Jurkat, Clone E6-1 (cell line): ENCODE data around the gene ZFHX2.

Experiments
- DNase-seq: peaks from one replicate; pipeline ENCODE4 v3.0.0-alpha.2; 2011; ENCODE audit warnings: low read depth, low spot score
- H3K4me3 ChIP-seq: 2 replicates; pipeline ENCODE4 v1.5.1; 2011; ENCODE audit warnings: mild to moderate bottlenecking, low read length, control low read depth, moderate library complexity

ZFHX2 gene

GRCh38 chr14:23486036-23486435 is 65.5 kb downstream of the ZFHX2 start:
- no peak for DNase-seq
- H3K4me3 ChIP-seq = no peak overlapping the region

DNA sequence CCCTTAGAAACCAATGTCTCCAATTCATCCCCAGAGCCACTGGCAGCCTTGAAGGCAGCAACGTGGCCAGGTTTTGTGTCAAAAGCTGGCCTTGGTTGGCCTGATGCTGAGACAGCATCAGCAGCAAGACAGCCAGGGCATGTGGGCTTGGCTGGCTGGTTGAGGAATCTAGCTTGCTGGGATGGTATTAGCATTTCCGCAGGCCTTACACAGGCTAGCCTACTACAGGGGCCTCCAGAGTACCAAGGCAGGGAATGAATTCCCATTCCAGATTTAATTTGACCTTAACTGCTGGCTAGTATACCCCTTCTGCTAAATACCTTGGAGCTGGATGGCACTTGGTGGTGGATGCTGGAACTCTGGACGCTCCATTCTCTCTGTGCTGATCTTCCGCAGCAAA is 66.2 kb downstream of the ZFHX2 start:
- no peak for DNase-seq
- no peak overlapping the region for H3K4me3 ChIP-seq

DNA sequence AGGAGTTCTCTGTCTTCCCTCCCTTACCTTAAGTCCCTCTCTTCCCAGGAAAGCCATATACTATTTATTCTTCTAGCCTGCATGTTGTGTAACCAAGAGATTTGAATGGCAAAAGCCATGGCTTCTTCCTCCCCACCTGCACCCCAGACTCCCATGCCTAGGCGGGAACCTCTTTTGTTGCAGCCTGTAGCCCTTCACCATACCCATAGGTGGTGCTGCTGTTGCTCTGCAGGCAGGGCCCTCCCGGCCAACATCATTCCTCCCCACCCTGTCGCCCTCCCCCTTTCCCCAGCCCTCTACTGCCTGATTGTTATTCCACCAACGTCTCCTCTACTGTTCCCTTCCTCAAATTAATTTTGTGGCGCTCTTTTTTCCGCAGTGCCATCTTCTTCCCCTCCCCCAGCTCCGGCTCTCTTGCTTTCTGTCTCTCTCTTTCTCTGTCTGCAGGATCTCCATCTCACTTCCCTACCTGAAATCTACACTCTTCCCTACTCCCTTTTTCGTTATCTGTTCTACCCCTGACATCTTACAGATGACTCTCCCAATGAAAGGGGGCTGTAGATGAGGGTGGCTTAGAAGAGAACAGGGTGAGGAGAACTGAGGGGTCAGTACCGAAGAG is 68.2 kb downstream of the ZFHX2 start:
- no peak overlapping the region for H3K4me3 ChIP-seq
- DNase-seq = no peak

DNA sequence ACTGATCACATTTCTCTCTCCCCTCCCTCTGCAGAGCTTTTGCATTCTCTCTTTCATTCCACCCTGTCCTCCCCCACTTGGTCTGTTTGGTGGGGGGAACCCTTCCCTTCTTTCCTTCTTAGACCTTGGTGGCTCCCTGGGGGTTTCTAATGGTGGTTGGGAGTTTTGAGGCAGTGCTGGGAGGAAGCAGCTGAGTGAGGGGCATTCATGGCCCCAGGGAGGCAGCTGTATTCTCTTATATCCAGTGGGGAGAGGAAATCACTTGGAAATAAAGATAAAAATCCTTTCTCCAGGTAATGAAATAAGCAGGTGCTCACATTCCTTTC is 68.8 kb downstream of the ZFHX2 start:
- DNase-seq = no peak
- no peak overlapping the region for H3K4me3 ChIP-seq

DNA sequence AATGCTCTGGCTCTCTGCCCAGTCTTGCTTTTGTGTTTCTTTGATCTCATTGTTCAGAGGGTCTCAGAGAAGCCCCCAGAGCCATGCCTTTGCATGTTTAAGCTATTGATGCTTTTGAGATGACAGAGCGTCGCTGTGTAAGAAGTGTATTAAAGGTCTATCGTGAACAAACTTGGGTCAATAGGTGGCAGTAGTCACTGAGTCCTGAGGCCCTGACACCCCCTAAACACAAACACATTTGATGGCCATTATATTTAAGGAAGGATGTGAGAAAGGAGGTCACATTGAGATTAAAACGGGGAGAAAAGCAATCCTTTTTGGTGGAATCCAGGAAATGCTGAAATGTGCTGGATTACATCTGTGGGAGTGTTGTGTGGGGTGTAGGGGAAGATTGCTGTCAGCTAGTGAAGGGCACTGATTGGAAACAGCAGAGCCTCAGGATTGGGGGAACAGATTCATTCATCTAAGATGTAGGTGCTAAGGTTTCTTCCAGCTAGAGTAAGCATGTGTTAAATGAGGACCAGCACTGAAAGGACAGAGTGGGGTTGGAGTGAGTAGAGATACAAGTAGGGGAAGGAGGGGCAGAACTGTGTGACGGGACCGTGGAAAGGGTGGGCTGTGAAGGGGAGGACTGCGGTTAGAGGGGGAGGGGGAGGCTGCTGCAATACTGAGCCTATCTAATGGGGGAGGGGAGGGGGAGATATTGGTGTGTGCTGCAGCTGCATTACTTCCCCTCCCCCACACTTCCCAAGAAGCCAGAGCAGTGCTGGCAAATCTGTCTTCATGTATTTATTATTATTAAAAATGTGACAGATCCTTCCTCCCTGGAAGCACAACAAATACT is 69.4 kb downstream of the ZFHX2 start:
- no peak overlapping the region for H3K4me3 ChIP-seq
- peak; percentile 26 for DNase-seq

DNA sequence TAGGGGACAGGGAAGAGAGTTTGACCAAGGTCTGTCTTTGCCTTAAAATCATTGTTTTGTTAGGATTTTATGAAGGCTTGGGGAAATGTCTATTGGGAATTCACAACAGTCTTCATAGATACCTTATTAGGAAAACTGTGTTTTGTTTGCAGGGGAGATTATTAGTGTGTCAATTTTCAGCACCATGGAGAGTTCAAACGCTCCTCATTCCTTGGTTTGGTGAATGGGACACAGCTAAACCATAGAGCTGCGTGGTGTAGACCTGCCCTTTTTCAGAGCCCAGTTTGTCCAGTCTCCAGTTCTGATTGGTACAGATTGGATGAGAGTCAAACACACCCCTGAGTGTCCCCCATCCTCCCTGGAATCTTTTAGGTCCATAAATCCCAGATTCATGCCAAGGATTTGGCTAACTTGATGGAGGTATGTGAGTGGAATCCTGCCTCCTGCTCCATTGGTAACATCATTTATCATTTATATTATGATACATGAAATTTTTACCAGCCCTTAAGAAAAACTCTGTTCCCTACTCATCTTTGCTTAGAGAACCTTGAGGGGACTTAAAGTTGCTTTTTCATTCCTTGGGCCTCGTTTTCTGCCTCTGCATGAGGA is 70.1 kb downstream of the ZFHX2 start:
- H3K4me3 ChIP-seq = no peak overlapping the region
- no peak for DNase-seq

DNA sequence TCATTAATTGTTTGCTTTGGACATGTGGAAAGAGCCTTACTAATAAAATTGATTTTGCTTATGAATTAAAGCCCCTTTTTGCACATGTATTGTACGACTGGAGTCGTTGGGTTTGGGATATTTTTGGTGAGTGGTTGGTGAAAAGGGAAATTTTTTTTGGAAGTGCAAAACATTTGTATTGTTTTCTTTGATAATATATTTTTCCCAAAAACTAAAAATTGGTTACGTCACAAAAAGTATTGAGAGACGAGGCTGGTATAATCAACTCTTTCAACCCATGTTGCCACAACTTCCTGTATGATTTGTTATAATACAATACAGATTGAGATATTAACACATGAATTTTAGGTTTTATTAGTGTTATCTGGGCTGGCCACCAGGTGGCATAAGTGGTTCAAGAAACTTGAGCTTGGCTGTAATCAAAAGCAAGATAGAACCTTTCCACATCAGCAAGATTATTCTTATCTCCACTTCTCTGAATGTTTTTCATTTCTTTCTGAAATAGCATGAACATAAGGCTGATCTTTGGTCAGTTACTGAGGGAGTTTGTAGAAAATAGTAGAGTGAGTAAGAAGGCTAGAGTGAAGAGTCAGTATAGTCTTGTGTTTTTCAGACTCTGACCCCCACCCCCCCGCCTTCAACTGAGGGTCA is 73.3 kb downstream of the ZFHX2 start:
- no peak overlapping the region for H3K4me3 ChIP-seq
- DNase-seq = peak; percentile 65

- DNase-seq = no peak
- H3K4me3 ChIP-seq = no peak overlapping the region
These were observed 80.6 kb downstream of the ZFHX2 start for GRCh38 chr14:23470947-23471346.
